K562 (cell line): ENCODE data around the gene USP32.

Experiments
- EZH2 ChIP-seq: IDR thresholded peaks from 2 replicates; pipeline ENCODE4 v1.6.1; 2012; ENCODE audit warnings: low read depth, mild to moderate bottlenecking, inconsistent platforms, low read length, borderline replicate concordance
- GABPB1 ChIP-seq: sonication (generic); formaldehyde crosslinking; IDR thresholded peaks from 2 replicates; pipeline ENCODE4 v1.8.0; 2022; ENCODE audit warnings: mild to moderate bottlenecking, missing genetic modification reagents
- JUND ChIP-seq, 2 experiments: IDR thresholded peaks; 2 replicates in 1 of 2; 3 replicates in 1 of 2; pipeline ENCODE4 v1.6.1; 2011; ENCODE audit warnings: borderline replicate concordance in 2 of 2, low read depth in 2 of 2, low read length in 2 of 2, improper control_type of control experiment in 1 of 2, missing biosample characterization in 1 of 2, missing genetic modification characterization in 1 of 2, missing genetic modification reagents in 1 of 2
- RUNX1 ChIP-seq: sonication (generic); IDR thresholded peaks from 2 replicates; pipeline ENCODE4 v1.6.1; 2016; ENCODE audit warnings: antibody characterized with exemption, low read depth
- SREBF2 ChIP-seq: sonication (generic); formaldehyde crosslinking; IDR thresholded peaks from 2 replicates; pipeline ENCODE4 v1.4.0; 2020; ENCODE audit warnings: mild to moderate bottlenecking, missing genetic modification reagents
- ZNF239 ChIP-seq: fragments of 250-450 bp; sonication (Bioruptor Pico); IDR thresholded peaks from 2 replicates; pipeline ENCODE4 v1.4.0; 2020; ENCODE audit warnings: mild to moderate bottlenecking
- ZNF780A ChIP-seq: fragments of 250-450 bp; sonication (Bioruptor Pico); IDR thresholded peaks from 2 replicates; pipeline ENCODE4 v1.5.0; 2021; ENCODE audit warnings: mild to moderate bottlenecking
- TF ChIP-seq, protein P1 (sequence below), 2 experiments: fragments of 450-650 bp in 1 of 2; sonication (generic) in 1 of 2; formaldehyde crosslinking in 1 of 2; IDR thresholded peaks; 2 replicates each; pipeline versions ENCODE4 v1.7.1 to v1.9.0; 2016 to 2022; ENCODE audit warnings: inconsistent platforms in 1 of 2, mild to moderate bottlenecking in 1 of 2, missing genetic modification reagents in 1 of 2
- TF ChIP-seq, protein P2 (sequence below): fragments of 250-450 bp; sonication (Bioruptor Pico); IDR thresholded peaks from 2 replicates; pipeline ENCODE4 v1.5.0; 2020; ENCODE audit warnings: mild to moderate bottlenecking, borderline replicate concordance
- TF ChIP-seq, protein P3 (sequence below): fragments of 250-450 bp; sonication (Bioruptor Pico); IDR thresholded peaks from 2 replicates; pipeline ENCODE4 v1.5.0; 2021
- TF ChIP-seq, protein P4 (sequence below): sonication (generic); formaldehyde crosslinking; IDR thresholded peaks from 2 replicates; pipeline ENCODE4 v1.8.0; 2022; ENCODE audit warnings: mild to moderate bottlenecking, missing genetic modification reagents
- TF ChIP-seq, protein P5 (sequence below): fragments of 250-450 bp; sonication (Bioruptor Pico); IDR thresholded peaks from 2 replicates; pipeline ENCODE4 v1.5.0; 2022; ENCODE audit warnings: mild to moderate bottlenecking

DNA sequence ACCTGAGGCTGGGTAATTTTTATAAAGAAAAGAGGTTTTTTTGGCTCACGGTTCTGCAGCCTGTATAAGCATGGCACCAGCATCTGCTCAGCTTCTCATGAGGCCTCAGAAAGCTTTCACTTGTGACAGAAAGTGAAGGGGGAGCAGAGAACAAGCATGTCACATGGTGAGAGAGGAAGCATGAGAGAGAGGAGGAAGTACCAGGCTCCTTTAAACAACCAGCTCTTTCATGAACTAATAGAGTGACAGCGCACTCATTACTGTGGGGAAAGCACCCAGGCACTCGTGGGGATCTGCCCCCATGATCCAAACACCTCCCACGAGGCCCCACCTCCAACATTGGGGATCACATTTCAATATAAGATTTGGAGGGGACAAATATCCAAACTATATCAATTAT, 86.8 kb downstream of the USP32 start:
- TF ChIP-seq EZH2 (no peak), RUNX1 (no peak), GABPB1 (no peak), JUND (IDR thresholded peaks at IDR 0.05; ENCODE audit: borderline replicate concordance, low read depth, low read length) (no peak), JUND (tag; IDR thresholded peaks at IDR 0.05; ENCODE audit: borderline replicate concordance, low read depth, low read length) (no peak), ZNF239 (CRISPR knock-in tag) (no peak), ZNF780A (no peak), SREBF2 (no peak)
- TF ChIP-seq, protein P1, sequence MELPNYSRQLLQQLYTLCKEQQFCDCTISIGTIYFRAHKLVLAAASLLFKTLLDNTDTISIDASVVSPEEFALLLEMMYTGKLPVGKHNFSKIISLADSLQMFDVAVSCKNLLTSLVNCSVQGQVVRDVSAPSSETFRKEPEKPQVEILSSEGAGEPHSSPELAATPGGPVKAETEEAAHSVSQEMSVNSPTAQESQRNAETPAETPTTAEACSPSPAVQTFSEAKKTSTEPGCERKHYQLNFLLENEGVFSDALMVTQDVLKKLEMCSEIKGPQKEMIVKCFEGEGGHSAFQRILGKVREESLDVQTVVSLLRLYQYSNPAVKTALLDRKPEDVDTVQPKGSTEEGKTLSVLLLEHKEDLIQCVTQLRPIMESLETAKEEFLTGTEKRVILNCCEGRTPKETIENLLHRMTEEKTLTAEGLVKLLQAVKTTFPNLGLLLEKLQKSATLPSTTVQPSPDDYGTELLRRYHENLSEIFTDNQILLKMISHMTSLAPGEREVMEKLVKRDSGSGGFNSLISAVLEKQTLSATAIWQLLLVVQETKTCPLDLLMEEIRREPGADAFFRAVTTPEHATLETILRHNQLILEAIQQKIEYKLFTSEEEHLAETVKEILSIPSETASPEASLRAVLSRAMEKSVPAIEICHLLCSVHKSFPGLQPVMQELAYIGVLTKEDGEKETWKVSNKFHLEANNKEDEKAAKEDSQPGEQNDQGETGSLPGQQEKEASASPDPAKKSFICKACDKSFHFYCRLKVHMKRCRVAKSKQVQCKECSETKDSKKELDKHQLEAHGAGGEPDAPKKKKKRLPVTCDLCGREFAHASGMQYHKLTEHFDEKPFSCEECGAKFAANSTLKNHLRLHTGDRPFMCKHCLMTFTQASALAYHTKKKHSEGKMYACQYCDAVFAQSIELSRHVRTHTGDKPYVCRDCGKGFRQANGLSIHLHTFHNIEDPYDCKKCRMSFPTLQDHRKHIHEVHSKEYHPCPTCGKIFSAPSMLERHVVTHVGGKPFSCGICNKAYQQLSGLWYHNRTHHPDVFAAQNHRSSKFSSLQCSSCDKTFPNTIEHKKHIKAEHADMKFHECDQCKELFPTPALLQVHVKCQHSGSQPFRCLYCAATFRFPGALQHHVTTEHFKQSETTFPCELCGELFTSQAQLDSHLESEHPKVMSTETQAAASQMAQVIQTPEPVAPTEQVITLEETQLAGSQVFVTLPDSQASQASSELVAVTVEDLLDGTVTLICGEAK (IDR thresholded peaks at IDR 0.05): no peak
- TF ChIP-seq, protein P1 (CRISPR knock-in tag; IDR thresholded peaks at IDR 0.05): no peak
- TF ChIP-seq, protein P2, sequence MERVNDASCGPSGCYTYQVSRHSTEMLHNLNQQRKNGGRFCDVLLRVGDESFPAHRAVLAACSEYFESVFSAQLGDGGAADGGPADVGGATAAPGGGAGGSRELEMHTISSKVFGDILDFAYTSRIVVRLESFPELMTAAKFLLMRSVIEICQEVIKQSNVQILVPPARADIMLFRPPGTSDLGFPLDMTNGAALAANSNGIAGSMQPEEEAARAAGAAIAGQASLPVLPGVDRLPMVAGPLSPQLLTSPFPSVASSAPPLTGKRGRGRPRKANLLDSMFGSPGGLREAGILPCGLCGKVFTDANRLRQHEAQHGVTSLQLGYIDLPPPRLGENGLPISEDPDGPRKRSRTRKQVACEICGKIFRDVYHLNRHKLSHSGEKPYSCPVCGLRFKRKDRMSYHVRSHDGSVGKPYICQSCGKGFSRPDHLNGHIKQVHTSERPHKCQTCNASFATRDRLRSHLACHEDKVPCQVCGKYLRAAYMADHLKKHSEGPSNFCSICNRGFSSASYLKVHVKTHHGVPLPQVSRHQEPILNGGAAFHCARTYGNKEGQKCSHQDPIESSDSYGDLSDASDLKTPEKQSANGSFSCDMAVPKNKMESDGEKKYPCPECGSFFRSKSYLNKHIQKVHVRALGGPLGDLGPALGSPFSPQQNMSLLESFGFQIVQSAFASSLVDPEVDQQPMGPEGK: no peak
- TF ChIP-seq, protein P3, sequence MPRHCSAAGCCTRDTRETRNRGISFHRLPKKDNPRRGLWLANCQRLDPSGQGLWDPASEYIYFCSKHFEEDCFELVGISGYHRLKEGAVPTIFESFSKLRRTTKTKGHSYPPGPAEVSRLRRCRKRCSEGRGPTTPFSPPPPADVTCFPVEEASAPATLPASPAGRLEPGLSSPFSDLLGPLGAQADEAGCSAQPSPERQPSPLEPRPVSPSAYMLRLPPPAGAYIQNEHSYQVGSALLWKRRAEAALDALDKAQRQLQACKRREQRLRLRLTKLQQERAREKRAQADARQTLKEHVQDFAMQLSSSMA: no peak
- TF ChIP-seq, protein P4, sequence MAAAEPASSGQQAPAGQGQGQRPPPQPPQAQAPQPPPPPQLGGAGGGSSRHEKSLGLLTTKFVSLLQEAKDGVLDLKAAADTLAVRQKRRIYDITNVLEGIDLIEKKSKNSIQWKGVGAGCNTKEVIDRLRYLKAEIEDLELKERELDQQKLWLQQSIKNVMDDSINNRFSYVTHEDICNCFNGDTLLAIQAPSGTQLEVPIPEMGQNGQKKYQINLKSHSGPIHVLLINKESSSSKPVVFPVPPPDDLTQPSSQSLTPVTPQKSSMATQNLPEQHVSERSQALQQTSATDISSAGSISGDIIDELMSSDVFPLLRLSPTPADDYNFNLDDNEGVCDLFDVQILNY (CRISPR knock-in tag): no peak
- TF ChIP-seq, protein P5, sequence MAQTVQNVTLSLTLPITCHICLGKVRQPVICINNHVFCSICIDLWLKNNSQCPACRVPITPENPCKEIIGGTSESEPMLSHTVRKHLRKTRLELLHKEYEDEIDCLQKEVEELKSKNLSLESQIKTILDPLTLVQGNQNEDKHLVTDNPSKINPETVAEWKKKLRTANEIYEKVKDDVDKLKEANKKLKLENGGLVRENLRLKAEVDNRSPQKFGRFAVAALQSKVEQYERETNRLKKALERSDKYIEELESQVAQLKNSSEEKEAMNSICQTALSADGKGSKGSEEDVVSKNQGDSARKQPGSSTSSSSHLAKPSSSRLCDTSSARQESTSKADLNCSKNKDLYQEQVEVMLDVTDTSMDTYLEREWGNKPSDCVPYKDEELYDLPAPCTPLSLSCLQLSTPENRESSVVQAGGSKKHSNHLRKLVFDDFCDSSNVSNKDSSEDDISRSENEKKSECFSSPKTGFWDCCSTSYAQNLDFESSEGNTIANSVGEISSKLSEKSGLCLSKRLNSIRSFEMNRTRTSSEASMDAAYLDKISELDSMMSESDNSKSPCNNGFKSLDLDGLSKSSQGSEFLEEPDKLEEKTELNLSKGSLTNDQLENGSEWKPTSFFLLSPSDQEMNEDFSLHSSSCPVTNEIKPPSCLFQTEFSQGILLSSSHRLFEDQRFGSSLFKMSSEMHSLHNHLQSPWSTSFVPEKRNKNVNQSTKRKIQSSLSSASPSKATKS (CRISPR knock-in tag): no peak
